Heart right ventricle (tissue), 16 donors: ENCODE data around the gene LANCL1. TPM values are rescaled to one million over a fixed set of nuclear protein-coding genes. Genes with fewer than 3 reads are reported as not detected.

Source experiments
- ATAC-seq, 8 donors: fragments of 200-7000 bp; cut with Tn5 transposase; one replicate each; pipeline ENCODE4 v1.9.1; 2020; ENCODE audit warnings: mild to moderate bottlenecking in 8 of 8, moderate library complexity in 8 of 8, moderate number of reproducible peaks in 1 of 8
- DNase-seq, 2 donors: peaks; one replicate each; pipeline ENCODE4 v3.0.0-alpha.2; 2020
- H3K27ac ChIP-seq, 10 donors: fragments of 200-600 bp; sonication (generic) in 2 of 10; one replicate each; pipeline versions ENCODE4 v1.5.0 to v1.8.0; 2020 to 2022; ENCODE audit warnings: mild to moderate bottlenecking in 3 of 10
- H3K27me3 ChIP-seq, 7 donors: fragments of 200-600 bp; one replicate each; pipeline ENCODE4 v1.8.0; 2021 to 2022; ENCODE audit warnings: mild to moderate bottlenecking in 2 of 7
- H3K36me3 ChIP-seq, 9 donors: fragments of 200-600 bp; sonication (generic) in 1 of 9; one replicate each; pipeline versions ENCODE4 v1.5.0 to v1.8.0; 2020 to 2022; ENCODE audit warnings: mild to moderate bottlenecking in 2 of 9
- H3K4me1 ChIP-seq, 9 donors: fragments of 200-600 bp; sonication (generic) in 1 of 9; one replicate each; pipeline versions ENCODE4 v1.5.0 to v1.8.0; 2020 to 2022; ENCODE audit warnings: mild to moderate bottlenecking in 4 of 9
- H3K4me3 ChIP-seq, 10 donors: fragments of 200-600 bp; sonication (generic) in 2 of 10; one replicate each; pipeline versions ENCODE4 v1.5.0 to v1.8.0; 2020 to 2022; ENCODE audit warnings: mild to moderate bottlenecking in 7 of 10, moderate library complexity in 2 of 10
- H3K9me3 ChIP-seq, 11 donors: fragments of 200-600 bp in 10 of 11; sonication (generic) in 2 of 11; one replicate each; pipeline versions ENCODE4 v1.5.0 to v1.8.0; 2013 to 2022; ENCODE audit warnings: mild to moderate bottlenecking in 2 of 11, control low read depth in 1 of 11, moderate library complexity in 1 of 11
- CTCF ChIP-seq, 9 donors: fragments of 200-600 bp; sonication (generic) in 2 of 9; IDR thresholded peaks; one replicate each; pipeline versions ENCODE4 v1.5.0 to v1.8.0; 2021 to 2022; ENCODE audit warnings: antibody characterized with exemption in 9 of 9, mild to moderate bottlenecking in 5 of 9, moderate library complexity in 1 of 9
- WGBS, 2 donors: extraction: QIAGEN DNeasy Blood & Tissue Kit; methylation state at CpG; one replicate each; pipeline ENCODE4 v1.1.7; 2013; ENCODE audit warnings: inconsistent platforms in 1 of 2; 5-methylcytosine and 5-hydroxymethylcytosine counted together
- intact Hi-C, 10 donors: fragments of 100-400 bp; cut with DNase I; formaldehyde crosslinking; loops; one replicate each; pipeline versions ENCODE4 v1.11.1 to v1.14.2; 2022
- polyA plus RNA-seq, 2 donors: library from polyadenylated mRNA; stranded (reverse); fragments of 200-250 nt; gene quantifications; one replicate each; pipeline ENCODE4 v1.2.3, GENCODE V29; 2013
- total RNA-seq, 10 donors: library from RNA; stranded (reverse); fragmentation: NEBNext Ultra II Directional in 3 of 10; extraction: Animal tissue kit (Norgen Biotek cat#: 25700) in 3 of 10; gene quantifications; one replicate each; pipeline versions ENCODE4 v1.2.1 to v1.2.4, GENCODE V29; 2021 to 2023
- donor health status: Arrhythmogenic right ventricular cardiomyopathy.
- donor health status: ischemic (EF 13 %, LVEDD 7.1; RV severe dilation, severe dysfunction).
- donor health status: healthy with polysubstance abuse.
- donor health status: DM: no; HTN: yes; CAD: no.
- donor health status: DM: no; HTN: no; CAD: no.
- donor health status: ischemic (EF 25% LVEDD 6.9; RV normal size, moderate dysfunction).
- donor health status: ischemic (EF 25% LVEDD 5.7; RV mildly dilated, moderate dysfunction).
- donor health status: healthy.
- donor health status: DM: yes; HTN: yes; CAD: no.
- donor health status: Ischemic cardiomyopathy.
- donor health status: ischemic (EF 35%, LVEDD 5.7; RV mildly dilated, moderate dysfunction).
- donor health status: nonischemic (EF 11% LVEDD 7.7; RV severe dilation, severe dysfunction).
- donor health status: DM: yes; HTN: yes; CAD: no.
- donor health status: PGD.
- donor health status: ischemic (EF 29% LVEDD 5.4; RV normal size, mild dysfunction).
- donor health status: nonischemic (EF 23%, LVEDD 6.1; RV moderate dilation, normal function).

The LANCL1 gene
- total and polyA plus RNA-seq, 12 donors: 5.9 to 76.1 (median 58.9) TPM

DNA sequence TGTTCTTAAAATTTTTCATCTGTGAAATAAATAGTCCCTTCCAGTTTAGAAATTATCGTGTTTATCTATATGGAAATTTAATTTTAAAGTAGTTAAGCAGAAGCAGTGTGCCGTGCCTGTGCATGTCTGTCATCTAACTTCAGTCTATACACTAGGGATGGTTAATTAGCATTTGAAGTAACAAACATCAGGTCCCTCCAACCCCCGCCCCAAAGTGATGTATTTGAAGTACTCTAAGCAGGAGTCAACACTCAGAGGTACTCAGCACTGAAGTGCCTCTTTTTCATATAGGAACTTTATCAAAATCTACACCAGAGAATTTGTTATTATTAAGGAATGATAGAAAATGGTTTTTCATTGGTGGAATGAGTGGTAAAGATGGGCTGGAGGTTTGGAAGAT, 33.0 kb downstream of the LANCL1 start:
- WGBS, 2 donors: 90 to 94% methylated on average over 3 of the region's 3 CpGs
- Histone ChIP-seq H3K36me3 (peaks cover 0 to 52% (median 5%) of the 10 kb centered on the region in 9 donors), H3K9me3 (peaks cover 0 to 21% (median 7%) of the 10 kb centered on the region in 11 donors), H3K4me1 (no peaks in the 10 kb centered on the region), H3K4me3 (no peak overlapping the region), H3K27me3 (no peaks in the 10 kb centered on the region), H3K27ac (no peak overlapping the region)
- DNase-seq (no peak), ATAC-seq (no peak)
- intact Hi-C loops: no loop called here
- TF ChIP-seq CTCF (IDR thresholded peaks at IDR 0.05): no peak

GRCh38 chr2:210442878-210443277, 33.7 kb downstream of the LANCL1 start:
- Histone ChIP-seq H3K4me3 (no peak overlapping the region), H3K27ac (no peak overlapping the region), H3K4me1 (peaks cover 0 to 1% (median 0%) of the 10 kb centered on the region in 9 donors), H3K9me3 (peaks cover 0 to 14% (median 7%) of the 10 kb centered on the region in 11 donors), H3K36me3 (peaks cover 0 to 55% (median 5%) of the 10 kb centered on the region in 9 donors), H3K27me3 (no peaks in the 10 kb centered on the region)
- ATAC-seq: no peak
- 95 to 96% methylated on average over 1 of the region's 1 CpG for WGBS, 2 donors
- no peak for DNase-seq
- TF ChIP-seq CTCF (IDR thresholded peaks at IDR 0.05): no peak
- intact Hi-C loops: no loop called here

GRCh38 chr2:210442457-210442856, 34.1 kb downstream of the LANCL1 start:
- Histone ChIP-seq H3K9me3 (peaks cover 0 to 10% (median 5%) of the 10 kb centered on the region in 11 donors), H3K27me3 (no peaks in the 10 kb centered on the region), H3K27ac (no peak overlapping the region), H3K4me1 (peaks cover 0 to 4% (median 0%) of the 10 kb centered on the region in 9 donors), H3K36me3 (peaks cover 0 to 55% (median 5%) of the 10 kb centered on the region in 9 donors), H3K4me3 (no peak overlapping the region)
- ATAC-seq: no peak
- 93 to 96% methylated on average over 2 of the region's 2 CpGs for WGBS, 2 donors
- DNase-seq: no peak
- intact Hi-C loops: no loop called here
- no peak for TF ChIP-seq CTCF (IDR thresholded peaks at IDR 0.05)

- Histone ChIP-seq H3K36me3 (peaks cover 0 to 75% (median 21%) of the 10 kb centered on the region in 9 donors), H3K27ac (no peak overlapping the region), H3K4me1 (peaks cover 0 to 4% (median 0%) of the 10 kb centered on the region in 9 donors), H3K4me3 (no peak overlapping the region), H3K9me3 (no peaks in the 10 kb centered on the region), H3K27me3 (no peaks in the 10 kb centered on the region)
- intact Hi-C loops: no loop called here
- TF ChIP-seq CTCF (IDR thresholded peaks at IDR 0.05): no peak
- DNase-seq (no peak), ATAC-seq (no peak)
- 94 to 97% methylated on average over 3 of the region's 3 CpGs for WGBS, 2 donors
These were observed 36.4 kb downstream of the LANCL1 start for GRCh38 chr2:210440206-210440605.
